K562 (cell line): ENCODE results near the gene SCGB1A1. TPM values are rescaled to one million over a fixed set of nuclear protein-coding genes. Genes with fewer than 3 reads are reported as not detected.

Experiments
- ATF7 ChIP-seq: fragments of 450-650 bp; IDR thresholded peaks from 2 replicates; pipeline ENCODE4 v1.7.1; 2014; ENCODE audit warnings: mild to moderate bottlenecking, moderate library complexity
- DNMT1 ChIP-seq: fragments of 450-650 bp; IDR thresholded peaks from 2 replicates; pipeline ENCODE4 v1.6.1; 2016; ENCODE audit warnings: antibody characterized with exemption, mild to moderate bottlenecking
- EP300 ChIP-seq: IDR thresholded peaks from 2 replicates; pipeline ENCODE4 v1.6.1; 2012; ENCODE audit warnings: low read length, improper control_type of control experiment
- GTF2F1 ChIP-seq: IDR thresholded peaks from 2 replicates; pipeline ENCODE4 v1.6.1; 2011; ENCODE audit warnings: low read depth, low read length, improper control_type of control experiment
- HDAC1 ChIP-seq, 2 experiments: fragments of 450-650 bp; IDR thresholded peaks; 2 replicates each; pipeline ENCODE4 v1.6.1; 2016 to 2017; ENCODE audit warnings: inconsistent platforms in 1 of 2, mild to moderate bottlenecking in 1 of 2, moderate library complexity in 1 of 2
- HDGF ChIP-seq: fragments of 450-650 bp; IDR thresholded peaks from 2 replicates; pipeline ENCODE4 v1.6.1; 2016
- HSF4 ChIP-seq: fragments of 250-450 bp; sonication (Bioruptor Pico); IDR thresholded peaks from 2 replicates; pipeline ENCODE4 v2.1.2; 2022; ENCODE audit warnings: mild to moderate bottlenecking, moderate library complexity, borderline replicate concordance
- KDM1A ChIP-seq, 2 experiments: fragments of 450-650 bp; IDR thresholded peaks; 2 replicates each; pipeline ENCODE4 v1.6.1; 2016; ENCODE audit warnings: mild to moderate bottlenecking in 2 of 2
- L3MBTL2 ChIP-seq: fragments of 450-650 bp; IDR thresholded peaks from 2 replicates; pipeline ENCODE4 v1.6.1; 2016; ENCODE audit warnings: mild to moderate bottlenecking, moderate library complexity
- MTA1 ChIP-seq: fragments of 450-650 bp; IDR thresholded peaks from 2 replicates; pipeline ENCODE4 v1.6.1; 2017; ENCODE audit warnings: borderline replicate concordance
- NFRKB ChIP-seq: fragments of 450-650 bp; IDR thresholded peaks from 2 replicates; pipeline ENCODE4 v1.6.1; 2016; ENCODE audit warnings: low read depth
- PRPF4 ChIP-seq: fragments of 200-400 bp; formaldehyde crosslinking; IDR thresholded peaks from one replicate; pipeline ENCODE4 v1.6.1; 2017; ENCODE audit warnings: low read length, low read depth, mild to moderate bottlenecking; ENCODE audit not compliant: insufficient read depth, poor library complexity, severe bottlenecking
- RHOXF2B ChIP-seq: fragments of 250-450 bp; sonication (Bioruptor Pico); conservative IDR thresholded peaks from 2 replicates; pipeline ENCODE4 v1.5.1; 2021
- SREBF2 ChIP-seq: sonication (generic); formaldehyde crosslinking; IDR thresholded peaks from 2 replicates; pipeline ENCODE4 v1.4.0; 2020; ENCODE audit warnings: mild to moderate bottlenecking, missing genetic modification reagents
- TAL1 ChIP-seq: fragments of 450-650 bp; IDR thresholded peaks from 2 replicates; pipeline ENCODE4 v1.6.1; 2016; ENCODE audit warnings: mild to moderate bottlenecking
- THAP12 ChIP-seq: fragments of 250-450 bp; sonication (Bioruptor Pico); IDR thresholded peaks from 2 replicates; pipeline ENCODE4 v1.9.0; 2021; ENCODE audit warnings: mild to moderate bottlenecking, inconsistent platforms
- THRB ChIP-seq: fragments of 450-650 bp; formaldehyde crosslinking; conservative IDR thresholded peaks from 2 replicates; pipeline ENCODE4 v1.4.0; 2022; ENCODE audit warnings: mild to moderate bottlenecking, missing genetic modification characterization
- ZBTB33 ChIP-seq: sonication (generic); formaldehyde crosslinking; IDR thresholded peaks from 2 replicates; pipeline ENCODE4 v1.8.1; 2023; ENCODE audit warnings: mild to moderate bottlenecking, missing genetic modification reagents
- ZNF197 ChIP-seq: fragments of 200-800 bp; sonication (Bioruptor generic); IDR thresholded peaks from 2 replicates; pipeline ENCODE4 v1.6.1; 2016; ENCODE audit warnings: low read depth, missing genetic modification characterization, missing compliant biosample characterization
- ZNF24 ChIP-seq: fragments of 450-650 bp; IDR thresholded peaks from 2 replicates; pipeline ENCODE4 v1.6.1; 2016
- ZNF282 ChIP-seq: sonication (generic); formaldehyde crosslinking; IDR thresholded peaks from 2 replicates; pipeline ENCODE4 v1.8.1; 2023; ENCODE audit warnings: missing genetic modification reagents
- ZNF511 ChIP-seq: sonication (generic); formaldehyde crosslinking; IDR thresholded peaks from 2 replicates; pipeline ENCODE4 v1.8.0; 2022; ENCODE audit warnings: mild to moderate bottlenecking, missing genetic modification reagents
- ZNF561 ChIP-seq: fragments of 450-650 bp; formaldehyde crosslinking; conservative IDR thresholded peaks from 2 replicates; pipeline ENCODE4 v1.4.0; 2020; ENCODE audit warnings: mild to moderate bottlenecking, moderate library complexity
- ZNF780A ChIP-seq: fragments of 250-450 bp; sonication (Bioruptor Pico); IDR thresholded peaks from 2 replicates; pipeline ENCODE4 v1.5.0; 2021; ENCODE audit warnings: mild to moderate bottlenecking
- polyA plus RNA-seq, 8 experiments: library from polyadenylated mRNA; depleted of rRNA in 4 of 8; stranded (reverse) in 5 of 8; unstranded in 3 of 8; fragments of >200 nt; fragmentation: Nextera tagmentation in 2 of 8; fragmentation: Illumina TruSeq in 1 of 8; extraction: Ambion mirVana in 2 of 8; extraction: Trizol in 1 of 8; gene quantifications; 2 replicates each; pipeline versions ENCODE4 v1.2.1 to v1.2.3, GENCODE V29; 2011 to 2014; ENCODE audit warnings: inconsistent platforms in 1 of 8, missing spikeins in 1 of 8
- total RNA-seq, 7 experiments: library from RNA; depleted of rRNA in 6 of 7; stranded (reverse); fragments of >200 nt in 6 of 7; fragmentation: Illumina TruSeq in 2 of 7; extraction: Trizol in 2 of 7; gene quantifications; 2 replicates each; pipeline versions ENCODE4 v1.2.1 to v1.2.3, GENCODE V29; 2011 to 2021; ENCODE audit warnings: low replicate concordance in 1 of 7

Gene SCGB1A1
- total and polyA plus RNA-seq, 9 of the 15 experiments (the other 6 are each of a cell fraction or from before 2014, with no cell fraction given), result 0.55 TPM; not detected in 8

GRCh38 chr11:62398011-62398994 lies 20.5 kb upstream of the SCGB1A1 start (continued):
- TF ChIP-seq GTF2F1 (no peak), RHOXF2B (CRISPR knock-in tag) (no peak), ZNF197 (CRISPR knock-in tag) (peak; percentile 86; the same call in 1 of the 2 replicates), THAP12 (CRISPR knock-in tag) (no peak), TAL1 (peak; percentile 47; the same call in 1 of the 2 replicates), ZNF282 (no peak), MTA1 (peak; percentile 85), EP300 (peak; percentile 49), ZNF561 (CRISPR knock-in tag) (no peak), ZNF511 (CRISPR knock-in tag) (no peak), THRB (CRISPR knock-in tag) (no peak), KDM1A (IDR thresholded peaks at IDR 0.05) (peak; percentile 84 to 89), PRPF4 (no peak), ZNF24 (no peak), ATF7 (peak; percentile 79), HDAC1 (IDR thresholded peaks at IDR 0.05) (peak in 1 of 2 experiments; percentile 78; a peak in 2 of 4 replicates), L3MBTL2 (peak; percentile 76), DNMT1 (no peak), HDGF (0 out of 2 replicates have a peak, but pooled peaks have one; percentile 27), HSF4 (peak; percentile 13; the same call in 1 of the 2 replicates), SREBF2 (CRISPR knock-in tag) (no peak), ZNF780A (no peak), ZBTB33 (CRISPR knock-in tag) (no peak), NFRKB (no peak)
